Measurements from ENCODE around the gene TMEM150A. TPM values are rescaled to one million over a fixed set of nuclear protein-coding genes. Genes with fewer than 3 reads are reported as not detected.
"Not testable (repeated sequence)": the region's sequence is repeated elsewhere in the genome, so short reads cannot be mapped to it uniquely, and the experiment has no call there.

The TMEM150A gene
- total RNA-seq, 1 donor from 2014 or later, result 8.5 TPM

- DNase-seq (ENCODE audit: low read depth, low spot score), result no peak
Observed at GRCh38 chr2:85611705-85612587, 9.4 kb upstream of the TMEM150A start, which contains the start of gene C2orf68. TSS of gene C2orf68 (minus strand) at chr2:85612066. CDS start at chr2:85611984, 82 bp downstream.

DNA sequence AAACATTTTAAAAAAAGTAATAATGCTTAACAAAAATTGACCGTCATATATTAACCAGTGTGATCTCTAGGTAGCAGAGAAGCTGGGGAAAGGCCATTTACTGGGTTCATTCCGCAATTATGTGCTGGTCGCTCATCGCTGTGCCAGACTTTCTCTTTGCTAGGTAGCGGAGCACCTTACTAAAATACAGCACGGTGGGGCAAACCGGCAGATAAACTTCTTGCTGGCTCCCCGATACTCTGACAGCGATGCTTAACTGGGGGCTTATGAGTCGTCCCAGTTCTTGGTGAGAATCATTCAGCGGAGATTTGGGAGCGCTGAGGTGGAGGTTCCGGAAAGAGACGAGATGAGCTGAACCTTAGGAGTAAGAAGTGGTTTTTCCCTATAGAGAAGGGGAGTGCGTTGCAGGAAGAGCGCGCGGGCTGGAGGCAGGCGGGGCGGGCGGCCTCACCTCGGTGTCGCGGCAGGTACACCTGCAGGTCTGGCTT lies 8.8 kb upstream of the TMEM150A start:
- no peak for DNase-seq (ENCODE audit: low read depth, low spot score)

DNA sequence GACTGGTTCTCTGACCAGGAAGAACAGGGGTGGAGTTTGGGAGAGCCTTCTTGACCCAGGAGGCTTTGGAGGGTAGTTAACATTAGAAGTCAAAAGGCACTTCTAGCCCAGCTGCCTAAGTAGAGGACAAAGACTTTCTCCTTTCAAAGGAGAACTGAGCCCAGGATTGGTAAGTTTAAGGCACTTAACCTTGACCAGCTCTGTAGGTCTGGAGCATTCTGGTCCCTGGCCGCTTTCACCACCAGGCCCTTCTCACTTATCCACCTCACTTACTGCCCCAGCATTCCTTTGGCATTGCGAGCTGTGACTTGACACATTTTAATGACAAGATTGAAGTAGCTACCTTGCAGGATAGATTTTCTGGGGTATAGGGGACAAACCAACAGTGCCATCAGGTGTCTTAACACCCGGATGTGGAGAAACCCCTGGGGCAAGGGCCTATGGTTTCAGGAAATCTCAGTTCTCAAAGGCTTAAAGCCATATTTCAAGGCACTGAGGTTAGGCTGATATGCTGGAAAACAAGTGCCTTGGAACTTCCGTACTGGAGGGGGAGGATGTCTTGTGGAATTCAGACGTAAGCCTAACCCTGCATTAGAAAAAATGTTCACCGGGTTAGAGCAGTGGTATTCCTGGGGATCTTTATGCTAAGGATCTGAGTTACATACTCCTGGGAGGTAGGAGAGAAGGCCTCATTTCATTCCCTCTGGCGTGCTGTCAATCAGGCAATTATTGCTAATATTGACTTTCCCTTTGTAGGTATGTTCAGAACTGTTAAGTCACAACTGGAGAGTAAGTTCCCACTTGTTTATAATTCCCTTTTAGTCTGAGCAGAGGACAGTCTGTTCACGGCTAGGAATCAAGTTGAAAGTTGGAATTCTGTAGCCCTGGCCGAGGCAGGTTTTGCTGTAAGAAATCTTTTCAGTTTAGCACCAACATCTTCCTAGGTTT lies 5.0 kb upstream of the TMEM150A start:
- no peak for DNase-seq (ENCODE audit: low read depth, low spot score)

DNA sequence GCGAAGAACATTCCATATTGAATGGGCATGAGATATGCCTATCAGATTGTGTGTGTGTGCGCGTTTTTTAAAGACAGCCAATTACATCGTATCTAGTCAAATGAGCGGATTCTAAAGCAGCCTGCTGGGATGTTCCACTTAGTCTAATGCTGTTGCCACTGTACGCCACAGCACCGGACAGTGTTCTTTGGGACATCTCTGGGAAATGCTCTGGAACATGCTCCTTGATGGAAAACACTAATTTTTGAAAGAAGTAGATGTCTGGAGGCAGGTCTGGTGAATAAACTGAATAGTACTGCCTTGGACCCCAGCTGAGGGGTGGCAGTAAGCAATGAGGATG lies 3.6 kb upstream of the TMEM150A start:
- no peak for DNase-seq (ENCODE audit: low read depth, low spot score)

- DNase-seq (ENCODE audit: low read depth, low spot score), result peak; percentile 67
Observed at GRCh38 chr2:85605406-85606115, 3.1 kb upstream of the TMEM150A start.

- DNase-seq (ENCODE audit: low read depth, low spot score), result no peak
Observed at GRCh38 chr2:85604568-85605339, 2.3 kb upstream of the TMEM150A start.

DNA sequence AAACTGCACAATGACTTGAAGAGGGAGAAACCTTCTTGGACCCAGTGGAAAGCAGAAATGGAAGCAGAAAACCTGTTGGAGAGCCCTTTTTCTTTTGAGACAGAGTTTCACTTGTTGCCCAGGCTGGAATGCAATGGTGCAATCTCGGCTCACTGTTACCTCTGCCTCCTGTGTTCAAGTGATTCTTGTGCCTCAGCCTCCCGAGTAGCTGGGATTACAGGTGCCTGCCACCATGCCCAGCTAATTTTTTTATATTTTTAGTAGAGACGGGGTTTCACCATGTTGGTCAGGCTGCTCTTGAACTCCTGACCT lies 1.6 kb upstream of the TMEM150A start:
- DNase-seq (ENCODE audit: low read depth, low spot score), result not testable (repeated sequence)

DNA sequence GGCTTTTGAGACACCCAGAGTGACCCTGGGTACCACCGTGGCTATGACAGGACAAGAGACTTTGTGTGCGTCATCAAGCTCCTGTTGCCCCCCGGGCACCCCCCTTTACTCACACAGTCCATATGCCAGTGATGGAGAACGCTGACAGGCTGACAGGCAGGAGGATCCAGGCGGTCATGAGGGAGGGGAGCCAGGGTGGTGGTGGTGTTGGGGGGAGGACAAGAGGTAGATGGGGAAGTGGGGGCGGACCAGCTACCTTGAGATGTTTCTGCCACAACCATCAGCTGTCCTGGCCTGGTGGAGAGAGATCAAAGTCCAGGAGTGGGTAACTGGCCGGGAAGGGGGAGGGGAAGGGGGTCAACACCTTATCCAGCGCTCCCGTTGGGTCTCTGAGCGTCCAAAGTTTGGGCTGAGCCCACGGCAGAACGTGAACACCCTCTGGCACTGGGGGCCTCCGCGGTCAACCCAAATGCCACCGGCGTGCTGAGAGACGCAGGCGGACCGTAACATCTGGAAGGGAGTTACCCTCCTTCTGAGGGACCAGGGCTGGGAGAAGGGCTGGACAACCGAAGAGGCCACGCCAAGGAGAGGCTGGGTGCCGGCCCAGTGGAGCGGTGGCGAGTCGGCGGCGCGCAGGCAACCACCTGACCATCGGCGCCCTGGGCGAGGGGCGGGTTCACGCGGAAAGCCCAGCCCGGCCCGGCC lies 575 bp downstream of the TMEM150A start:
- no peak for DNase-seq (ENCODE audit: low read depth, low spot score)

GRCh38 chr2:85600951-85601770 lies 1.3 kb downstream of the TMEM150A start:
- no peak for DNase-seq (ENCODE audit: low read depth, low spot score)

DNA sequence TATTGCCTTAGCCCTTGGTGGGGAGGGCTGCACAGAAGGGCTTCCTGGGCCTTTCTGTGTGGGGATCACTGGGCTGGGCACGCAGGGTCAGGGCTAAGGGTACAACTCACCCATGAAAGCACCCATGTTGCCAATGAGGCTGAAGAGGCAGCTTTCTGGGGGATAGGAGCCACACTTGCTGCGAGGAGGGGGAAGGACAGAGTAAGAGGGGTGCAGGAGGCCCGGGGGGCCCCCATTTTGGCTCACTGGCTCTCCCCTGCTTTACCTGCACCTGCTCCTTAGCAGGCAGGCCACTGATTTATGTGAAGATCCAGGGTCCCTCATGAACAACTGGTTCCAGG lies 2.3 kb downstream of the TMEM150A start:
- no peak for DNase-seq (ENCODE audit: low read depth, low spot score)

- DNase-seq (ENCODE audit: low read depth, low spot score), result no peak
Observed at GRCh38 chr2:85599468-85600234, 2.8 kb downstream of the TMEM150A start.

- DNase-seq (ENCODE audit: low read depth, low spot score), result no peak
Observed at GRCh38 chr2:85598594-85599340, 3.7 kb downstream of the TMEM150A start.

DNA sequence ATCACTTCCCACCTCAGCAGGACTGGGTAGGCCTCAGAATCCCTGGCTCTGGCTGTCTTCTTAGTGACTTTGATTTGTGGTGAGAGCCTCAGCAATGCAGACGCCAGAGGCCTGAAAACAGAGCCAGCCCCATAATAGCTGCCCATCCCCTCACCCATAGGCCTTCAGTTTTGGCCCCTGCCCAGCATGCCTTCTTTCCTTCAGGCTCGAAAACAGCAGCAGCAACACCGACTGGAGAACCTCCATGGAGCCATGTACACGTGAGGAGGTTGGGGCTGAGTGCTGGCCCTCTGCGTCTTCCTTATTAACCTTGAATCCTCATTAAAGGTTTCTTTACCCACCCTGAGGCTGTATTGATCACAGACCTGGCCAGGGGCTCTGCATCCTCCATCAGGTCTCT lies 5.3 kb downstream of the TMEM150A start:
- no peak for DNase-seq (ENCODE audit: low read depth, low spot score)

DNA sequence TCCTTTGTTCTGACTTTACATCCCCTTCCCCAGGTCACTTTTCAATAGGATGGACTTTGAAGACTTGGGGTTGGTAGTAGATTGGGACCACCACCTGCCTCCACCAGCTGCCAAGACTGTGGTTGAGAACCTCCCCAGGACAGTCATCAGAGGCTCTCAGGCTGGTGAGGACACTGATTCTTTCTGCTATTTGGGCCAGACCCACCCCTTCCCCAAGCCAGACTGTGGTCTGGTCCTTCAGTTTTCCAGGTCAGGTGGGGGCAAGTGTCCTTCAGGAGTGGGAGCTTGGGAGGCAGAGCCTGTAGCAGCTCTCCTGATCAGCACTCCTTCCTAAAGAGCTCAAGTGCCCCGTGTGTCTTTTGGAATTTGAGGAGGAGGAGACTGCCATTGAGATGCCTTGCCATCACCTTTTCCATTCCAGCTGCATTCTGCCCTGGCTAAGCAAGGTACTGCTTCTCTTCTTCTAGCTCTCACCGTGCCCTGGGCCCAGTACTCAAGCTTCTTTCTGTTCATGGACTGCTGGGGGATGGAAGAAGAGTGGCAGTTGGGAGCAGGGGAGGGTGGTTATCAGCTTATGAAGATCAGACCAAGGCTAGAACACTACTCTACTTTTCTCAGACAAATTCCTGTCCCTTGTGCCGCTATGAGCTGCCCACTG lies 5.9 kb downstream of the TMEM150A start:
- no peak for DNase-seq (ENCODE audit: low read depth, low spot score)

- no peak for DNase-seq (ENCODE audit: low read depth, low spot score)
Observed at GRCh38 chr2:85596026-85596333, 6.5 kb downstream of the TMEM150A start.

GRCh38 chr2:85595301-85596025 lies 7.0 kb downstream of the TMEM150A start, which contains the start of gene RNF181:
TSS of gene RNF181 (plus strand) at chr2:85595745. CDS start at chr2:85595764, 19 bp downstream.
- DNase-seq (ENCODE audit: low read depth, low spot score), result peak; percentile 96

All from pulmonary artery endothelial cell (primary cell).